ENCODE measurements around the gene DDOST.
"Not testable (repeated sequence)": the region's sequence is repeated elsewhere in the genome, so short reads cannot be mapped to it uniquely, and the experiment has no call there.

DDOST gene

GRCh38 chr1:20691872-20692271 lies 30.7 kb upstream of the DDOST start:
- DNase-seq: no peak

GRCh38 chr1:20689645-20690056 lies 28.5 kb upstream of the DDOST start:
- no peak for DNase-seq

- no peak for DNase-seq
These were observed 25.9 kb upstream of the DDOST start for GRCh38 chr1:20686883-20687725.

GRCh38 chr1:20685741-20686140 lies 24.6 kb upstream of the DDOST start:
- no peak for DNase-seq

- no peak for DNase-seq
These were observed 24.0 kb upstream of the DDOST start for GRCh38 chr1:20685099-20685662.

- DNase-seq: no peak
These were observed 23.5 kb upstream of the DDOST start for GRCh38 chr1:20684651-20685050.

GRCh38 chr1:20684050-20684620 lies 23.0 kb upstream of the DDOST start:
- DNase-seq: no peak

- no peak for DNase-seq
These were observed 22.4 kb upstream of the DDOST start for GRCh38 chr1:20683614-20684013.

GRCh38 chr1:20682571-20683236 lies 21.5 kb upstream of the DDOST start:
- DNase-seq: no peak

- no peak for DNase-seq
These were observed 20.8 kb upstream of the DDOST start for GRCh38 chr1:20681999-20682398.

GRCh38 chr1:20680269-20680668 lies 19.1 kb upstream of the DDOST start:
- DNase-seq: no peak

GRCh38 chr1:20678599-20678998 lies 17.4 kb upstream of the DDOST start:
- no peak for DNase-seq

- DNase-seq: not testable (repeated sequence)
These were observed 12.5 kb upstream of the DDOST start for GRCh38 chr1:20673626-20674025.

GRCh38 chr1:20672265-20672632 lies 11.1 kb upstream of the DDOST start:
- DNase-seq: no peak

GRCh38 chr1:20670936-20671335 lies 9.8 kb upstream of the DDOST start:
- DNase-seq: no peak

- DNase-seq: no peak
These were observed 7.4 kb upstream of the DDOST start for GRCh38 chr1:20668581-20668980.

- DNase-seq: peak; percentile 24
These were observed 5.6 kb upstream of the DDOST start for GRCh38 chr1:20666804-20667203.

GRCh38 chr1:20666146-20666545 lies 5.0 kb upstream of the DDOST start:
- no peak for DNase-seq

GRCh38 chr1:20665726-20666125 lies 4.6 kb upstream of the DDOST start:
- DNase-seq: no peak

GRCh38 chr1:20663969-20664715 lies 3.0 kb upstream of the DDOST start:
- DNase-seq: no peak

- no peak for DNase-seq
These were observed 2.2 kb upstream of the DDOST start for GRCh38 chr1:20663365-20663764.

GRCh38 chr1:20662110-20662475 lies 924 bp upstream of the DDOST start:
- DNase-seq: no peak

GRCh38 chr1:20660847-20661206 lies 342 bp downstream of the DDOST start:
- no peak for DNase-seq

Measured in fibroblast of skin of scalp (primary cell).